ENCODE measurements around the gene GSTT2B.
"Not testable (repeated sequence)": the region's sequence is repeated elsewhere in the genome, so short reads cannot be mapped to it uniquely, and the experiment has no call there.

Gene GSTT2B, protein sequence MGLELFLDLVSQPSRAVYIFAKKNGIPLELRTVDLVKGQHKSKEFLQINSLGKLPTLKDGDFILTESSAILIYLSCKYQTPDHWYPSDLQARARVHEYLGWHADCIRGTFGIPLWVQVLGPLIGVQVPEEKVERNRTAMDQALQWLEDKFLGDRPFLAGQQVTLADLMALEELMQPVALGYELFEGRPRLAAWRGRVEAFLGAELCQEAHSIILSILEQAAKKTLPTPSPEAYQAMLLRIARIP

DNA sequence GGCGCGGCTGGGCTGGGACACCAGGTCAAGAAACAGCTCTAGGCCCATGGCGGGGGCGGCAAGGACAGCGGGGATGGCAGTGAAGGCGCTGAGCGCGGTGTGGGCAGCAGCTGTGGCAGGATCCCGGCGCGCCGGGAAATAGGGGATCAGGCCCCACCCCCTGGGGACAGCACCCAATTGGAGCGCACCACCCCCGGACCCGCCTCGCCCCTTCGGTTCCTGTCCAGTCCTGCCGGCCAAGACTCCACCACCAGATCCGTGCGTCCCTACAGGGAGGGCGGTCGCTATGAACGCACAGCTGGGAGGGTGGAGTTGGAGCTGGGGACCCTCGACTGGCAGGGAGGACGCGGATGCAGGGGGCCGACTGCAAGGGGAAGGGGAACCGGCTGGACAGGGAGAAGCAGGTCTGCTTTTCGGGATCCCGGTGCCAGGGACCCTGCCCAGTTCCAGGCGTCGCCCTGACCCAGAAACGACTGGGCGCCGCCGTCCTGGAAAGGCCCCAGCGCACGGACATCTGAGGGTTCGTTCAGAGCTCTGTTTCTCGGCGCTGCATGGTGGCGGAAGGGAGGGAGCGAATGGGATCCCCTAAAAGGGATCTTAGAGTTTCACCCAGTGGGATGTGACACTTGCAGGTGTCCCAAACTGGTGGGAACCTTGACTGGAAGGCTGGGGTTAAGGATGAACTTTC is at the start of gene GSTT2B:
Gene GSTT2B (minus strand): TSS at position 112 of the 688 bp plus-strand sequence. CDS start 64 bp downstream, at position 48.
- DNase-seq, result not testable (repeated sequence)

DNA sequence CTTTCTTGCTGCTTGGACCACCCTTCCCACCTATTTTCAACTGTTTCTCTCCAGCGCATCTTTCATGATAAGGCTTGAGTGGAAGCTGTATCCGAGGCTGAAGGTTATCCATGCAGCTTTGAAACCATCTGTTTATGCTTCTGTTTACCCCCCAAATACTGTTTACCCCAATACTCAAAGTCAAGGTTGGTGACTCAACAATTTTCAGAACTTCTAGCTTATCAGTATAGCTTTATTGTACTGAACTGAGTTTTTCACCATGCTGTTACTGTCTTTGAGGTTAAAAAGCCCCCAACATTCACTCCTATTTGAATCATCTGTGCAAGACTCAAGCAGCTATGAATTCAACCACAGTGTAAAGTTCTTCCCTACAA is 49.0 kb upstream of the GSTT2B start:
- DNase-seq, result no peak

DNA sequence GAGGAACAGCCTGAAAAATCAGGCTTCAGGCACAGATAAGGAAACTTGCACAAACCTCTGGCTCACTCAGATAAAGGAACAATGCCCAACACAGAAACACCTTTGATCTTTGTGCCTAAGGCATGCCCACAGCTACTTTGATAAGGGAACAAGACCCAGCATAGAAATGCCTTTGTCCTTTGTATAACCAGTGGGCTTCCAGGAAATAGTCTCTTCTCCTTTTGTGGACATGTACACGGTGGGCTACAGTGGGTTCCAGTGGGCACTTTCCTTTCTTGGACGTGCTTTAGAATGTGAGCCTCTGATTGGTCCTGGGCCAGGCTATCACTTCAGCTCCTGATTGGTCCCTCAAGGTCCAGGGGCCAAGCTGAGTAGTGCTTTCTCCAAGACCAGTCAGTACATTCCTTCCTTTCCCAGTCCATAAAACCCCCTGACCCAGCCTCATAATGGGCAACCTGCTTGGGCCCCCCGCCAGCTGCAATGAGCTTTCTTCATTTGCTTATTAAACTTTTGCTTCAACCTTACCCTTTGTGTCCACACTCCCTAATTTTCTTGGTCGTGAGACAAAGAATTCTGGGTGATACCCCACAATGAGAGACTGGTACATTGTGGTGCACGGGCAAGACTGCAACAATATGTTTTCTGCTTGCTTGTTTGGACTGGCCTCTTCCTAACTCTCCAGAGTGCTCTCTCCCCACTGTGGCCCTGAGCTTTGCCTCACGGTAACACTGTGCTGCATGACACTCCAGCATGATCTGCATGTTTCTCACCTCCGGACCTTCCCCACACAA is 48.4 kb upstream of the GSTT2B start:
- DNase-seq, result no peak

DNA sequence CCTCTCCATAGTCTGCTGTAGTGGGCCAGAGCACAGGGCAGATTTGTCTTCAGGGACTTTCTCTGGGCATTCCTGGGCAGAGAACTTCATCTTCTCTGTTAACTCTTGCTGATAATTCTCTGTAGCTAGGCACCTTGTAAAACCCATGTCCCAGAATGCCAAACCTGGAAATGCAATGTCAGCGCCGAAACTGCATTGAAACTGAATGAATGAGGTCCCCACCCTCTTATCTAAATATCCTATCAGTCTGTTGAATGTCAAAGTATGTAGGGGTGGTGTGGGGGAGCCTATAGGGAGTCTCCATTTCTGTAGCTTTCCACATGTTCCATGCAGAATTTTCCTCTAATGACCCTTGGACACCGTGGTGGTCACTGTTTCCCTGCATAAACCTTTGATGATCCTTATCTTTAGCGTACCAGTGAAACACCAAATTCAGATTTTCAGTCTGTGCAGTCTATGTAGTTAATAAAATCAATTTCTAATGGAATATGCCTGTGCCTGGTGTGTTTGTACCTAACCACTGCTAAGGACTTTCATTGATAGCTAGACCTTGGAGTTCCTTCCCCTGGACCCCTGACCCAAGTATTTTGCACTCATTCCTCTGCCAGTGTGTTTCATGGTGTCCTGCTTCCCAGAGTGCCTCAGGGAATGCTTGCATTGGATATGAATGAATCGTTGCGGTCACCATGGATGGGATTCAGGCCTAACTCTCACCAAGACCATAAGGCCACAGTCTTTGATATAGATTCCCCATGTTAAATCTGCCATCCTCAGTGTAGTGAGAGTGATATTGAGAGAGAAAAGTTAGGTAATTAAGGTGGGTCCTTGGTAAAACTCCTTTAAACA is 47.6 kb upstream of the GSTT2B start:
- DNase-seq, result no peak

DNA sequence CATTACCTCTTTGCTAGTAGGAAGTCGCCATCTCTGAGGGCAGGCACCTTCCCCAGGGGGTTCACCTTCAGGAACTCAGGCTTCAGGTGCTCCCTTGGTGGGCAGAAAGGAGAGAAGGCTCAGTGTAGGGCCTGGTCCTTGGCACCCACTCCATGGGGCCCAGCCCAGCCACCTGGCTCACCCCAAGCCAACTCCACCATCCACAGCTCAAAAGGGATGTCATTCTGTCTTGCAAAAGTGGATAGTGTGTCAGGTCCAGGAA is 47.0 kb upstream of the GSTT2B start:
- DNase-seq, result no peak

DNA sequence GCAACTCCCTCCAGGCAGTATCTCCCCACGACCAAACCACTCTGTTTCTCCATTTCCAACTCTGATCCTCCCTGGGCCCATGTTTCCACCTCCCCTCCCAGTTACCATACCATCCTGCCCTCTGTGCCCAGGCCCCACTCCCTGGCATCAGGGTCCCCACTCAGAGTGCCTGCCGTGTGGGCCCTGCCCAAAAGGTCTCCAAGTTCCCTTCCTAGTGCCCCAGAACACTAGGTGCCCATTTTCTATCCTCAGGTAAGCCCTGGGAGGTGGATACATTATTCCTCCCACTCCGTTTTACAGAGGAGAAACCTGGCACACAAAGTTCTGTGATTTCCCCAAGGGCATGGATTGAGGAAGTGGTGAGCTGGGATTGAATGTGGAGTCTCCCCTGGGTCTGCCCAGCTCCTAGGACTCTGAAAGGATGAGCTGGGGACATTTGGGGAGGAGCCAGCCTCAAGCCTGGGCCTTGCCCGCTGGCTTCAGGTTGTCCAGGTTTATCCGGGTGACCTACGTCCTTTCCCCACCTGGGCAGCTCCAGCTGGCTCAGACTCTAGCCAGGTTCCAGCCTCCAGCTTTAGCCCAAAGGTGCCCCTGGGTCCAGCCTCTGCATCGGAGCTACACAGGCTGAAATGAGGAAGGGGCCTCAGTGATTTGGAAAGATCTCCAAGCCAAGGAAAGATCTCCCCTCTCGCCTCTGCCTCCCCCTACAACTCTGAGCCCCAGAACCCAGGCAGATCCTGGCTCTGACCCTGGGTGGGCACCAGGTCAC is 46.4 kb upstream of the GSTT2B start:
- DNase-seq, result no peak

DNA sequence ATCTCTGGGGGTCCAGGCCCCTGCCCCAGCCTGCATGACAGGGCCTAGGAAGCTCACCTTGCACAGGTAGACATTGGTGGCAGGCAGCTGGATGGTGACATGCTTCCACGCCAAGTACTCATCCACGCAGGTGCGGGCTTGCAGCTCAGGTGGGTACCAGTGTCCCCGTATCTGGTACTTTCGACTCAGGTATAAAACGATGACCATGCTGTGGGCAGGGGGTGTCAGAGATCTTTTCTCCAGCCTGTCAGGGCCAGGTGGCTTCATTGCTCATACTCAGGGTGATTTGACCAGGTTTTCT is 45.9 kb upstream of the GSTT2B start:
- DNase-seq, result no peak

DNA sequence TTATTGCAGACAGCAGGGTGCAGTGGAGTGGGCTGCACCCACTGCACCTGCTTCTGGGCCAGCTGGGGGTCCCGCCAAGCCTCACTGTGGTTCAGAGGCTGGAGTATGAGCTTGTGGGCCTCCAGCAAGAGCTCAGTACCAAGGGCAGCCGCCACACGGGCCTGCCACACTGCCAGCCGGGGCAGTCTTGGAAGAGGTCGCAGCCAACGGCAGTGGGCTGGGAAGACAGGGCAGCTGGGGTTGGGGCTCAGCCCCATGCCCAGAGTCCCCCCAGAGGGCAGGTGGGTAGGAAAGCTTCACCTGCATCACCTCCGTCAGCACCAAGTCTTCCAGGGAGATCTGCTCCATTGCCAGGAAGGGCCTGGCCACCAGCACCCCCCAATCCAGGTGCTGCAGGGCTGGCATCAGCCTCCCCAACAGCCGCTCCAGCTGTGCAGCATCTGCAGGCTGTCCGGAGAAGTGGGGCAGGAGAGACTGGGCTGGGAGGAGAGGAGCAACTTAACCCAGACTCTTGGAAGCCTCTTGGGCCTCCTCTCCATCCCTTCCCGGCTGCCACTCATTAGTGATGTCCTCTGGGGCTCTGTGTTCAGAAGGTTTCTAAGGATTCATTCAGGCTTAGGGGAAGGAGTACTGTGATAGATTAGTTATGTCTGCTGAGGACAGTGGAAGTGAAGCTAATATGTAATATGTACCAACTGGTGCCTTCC is 45.4 kb upstream of the GSTT2B start:
- DNase-seq, result no peak

DNA sequence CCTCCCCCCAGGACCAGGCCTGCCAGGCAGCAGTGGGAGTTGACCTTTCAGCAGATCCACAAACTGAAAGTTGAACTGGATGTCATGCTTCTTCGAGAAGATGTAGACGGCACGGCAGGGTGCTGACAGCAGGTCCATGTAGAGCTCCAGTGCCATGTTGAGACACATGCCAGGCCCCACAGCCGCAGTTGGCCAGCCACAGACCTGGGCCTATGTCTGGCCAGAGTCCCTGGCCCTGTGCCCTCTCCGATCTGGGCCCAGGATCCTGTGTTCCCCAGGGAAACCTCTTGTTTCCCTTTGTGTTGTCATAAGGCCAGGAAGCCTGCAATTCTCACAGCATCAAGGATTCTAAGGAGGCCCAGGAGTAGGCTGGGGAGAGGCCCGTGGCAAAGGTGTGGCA is 44.2 kb upstream of the GSTT2B start, which contains the start of gene GSTT4:
Gene GSTT4 (minus strand): TSS at position 253 of the 400 bp plus-strand sequence. CDS start 97 bp downstream, at position 156.
- DNase-seq, result no peak

DNA sequence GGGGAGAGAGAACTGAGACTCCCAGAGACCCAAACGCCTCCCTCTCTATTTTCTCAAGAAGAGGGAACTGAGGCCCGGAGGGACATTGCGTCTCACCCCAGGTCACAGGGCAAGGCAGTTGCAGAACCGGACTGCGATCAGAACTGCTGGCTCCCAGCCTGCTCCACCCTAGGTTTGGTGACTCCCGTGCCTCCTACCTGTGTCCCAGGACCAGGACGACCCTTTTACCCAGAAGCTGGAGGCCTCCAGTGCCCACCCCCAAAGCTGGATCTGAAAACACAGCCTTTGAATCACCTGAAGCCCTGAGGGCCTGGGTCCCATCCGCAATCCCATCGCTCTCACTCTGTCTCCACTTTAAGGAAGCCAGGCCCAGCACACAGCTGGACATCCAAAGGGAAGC is 42.9 kb upstream of the GSTT2B start:
- peak; percentile 16 for DNase-seq

DNA sequence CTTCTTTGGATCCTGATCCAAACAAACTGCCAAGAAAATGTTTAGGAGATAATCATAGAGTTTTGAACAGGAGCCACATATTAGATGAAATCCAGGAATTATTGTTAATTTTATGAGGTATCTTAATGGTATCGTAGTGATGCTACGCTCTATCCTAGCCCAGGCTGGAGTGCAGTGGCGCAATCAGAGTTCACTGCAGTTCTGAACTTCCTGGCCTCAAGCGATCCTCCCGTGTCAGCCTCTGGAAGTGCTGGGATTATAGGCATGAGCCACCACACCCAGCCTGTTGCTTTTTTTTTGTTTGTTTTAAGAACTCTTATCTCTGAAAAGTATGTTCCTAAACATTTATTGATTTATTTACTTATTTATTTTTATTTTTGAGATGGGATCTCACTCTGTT is 41.9 kb upstream of the GSTT2B start:
- no peak for DNase-seq

DNA sequence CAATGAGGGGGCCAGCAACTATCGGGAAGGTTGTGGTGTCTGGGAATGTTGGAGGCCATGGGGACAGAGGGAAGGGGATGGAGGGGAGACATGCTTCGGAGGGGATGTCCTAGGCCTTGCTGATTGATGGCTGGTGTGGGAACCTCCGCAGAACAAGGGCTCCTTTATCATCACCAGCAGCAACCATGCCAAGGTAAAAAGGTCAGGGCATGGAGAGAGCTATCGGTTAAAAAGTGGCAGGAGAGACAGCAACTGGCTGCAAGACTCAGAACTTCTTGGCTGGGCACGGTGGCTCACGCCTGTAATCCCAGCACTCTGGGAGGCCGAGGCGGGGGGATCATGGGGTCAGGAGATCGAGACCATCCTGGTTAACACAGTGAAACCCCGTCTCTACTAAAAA is 41.3 kb upstream of the GSTT2B start:
- DNase-seq, result no peak

DNA sequence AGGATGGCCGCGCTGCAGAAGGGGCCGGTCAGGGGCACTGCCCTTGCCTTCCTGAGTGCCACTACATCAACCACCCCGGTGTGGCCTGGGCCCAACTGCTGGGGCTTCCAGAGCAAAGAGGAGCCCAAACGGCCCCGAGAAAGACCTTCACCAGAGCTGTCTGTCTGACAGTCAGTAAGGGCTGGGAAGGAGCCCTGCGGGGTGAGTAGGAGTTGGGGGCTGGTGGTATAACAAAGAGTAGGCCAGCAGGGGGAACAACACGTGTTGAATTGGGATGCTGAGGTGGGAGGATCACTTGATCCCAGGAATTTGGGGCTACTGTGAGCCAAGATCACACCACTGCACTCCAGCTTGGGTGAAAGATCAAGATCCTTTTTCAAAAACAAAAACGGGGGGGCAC is 40.3 kb upstream of the GSTT2B start:
- no peak for DNase-seq

DNA sequence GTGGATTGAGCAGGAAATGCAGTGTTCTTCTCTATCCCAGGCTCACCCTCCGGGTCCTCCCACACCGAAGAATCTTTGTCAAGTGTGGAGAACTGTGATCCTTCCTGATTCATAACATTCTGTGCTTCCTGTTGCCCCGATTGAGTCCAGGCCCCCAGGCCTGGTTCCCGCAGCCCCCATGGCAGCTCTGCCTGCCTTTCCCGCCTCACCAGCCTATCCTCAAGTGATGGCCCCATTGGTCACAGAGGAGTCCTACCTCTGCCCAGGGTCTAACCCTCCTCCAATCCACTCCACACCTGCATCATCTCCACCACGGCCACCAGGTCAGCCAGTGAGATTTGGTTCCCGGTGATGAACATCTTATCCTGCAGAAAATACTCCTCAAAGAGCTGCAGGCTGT is 38.8 kb upstream of the GSTT2B start:
- not testable (repeated sequence) for DNase-seq

DNA sequence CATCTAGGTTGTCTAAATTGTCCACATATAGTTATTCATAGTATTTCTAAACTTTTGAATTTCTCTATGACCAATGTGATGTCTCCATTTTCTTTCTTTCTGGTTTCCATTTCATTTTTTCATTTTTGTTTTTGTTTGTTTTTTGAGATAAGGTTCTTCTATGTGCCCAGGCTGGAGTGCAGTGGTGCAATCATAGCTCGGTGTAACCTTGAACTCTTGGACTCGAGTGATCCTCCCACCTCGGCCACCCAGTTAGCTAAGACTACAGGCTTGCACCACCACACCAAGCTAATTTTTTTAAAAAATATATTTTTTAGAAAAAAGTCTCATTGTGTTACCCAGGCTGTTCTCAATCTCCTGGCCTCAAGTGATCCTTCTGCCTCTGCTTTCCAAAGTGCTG is 36.1 kb upstream of the GSTT2B start:
- DNase-seq, result no peak

DNA sequence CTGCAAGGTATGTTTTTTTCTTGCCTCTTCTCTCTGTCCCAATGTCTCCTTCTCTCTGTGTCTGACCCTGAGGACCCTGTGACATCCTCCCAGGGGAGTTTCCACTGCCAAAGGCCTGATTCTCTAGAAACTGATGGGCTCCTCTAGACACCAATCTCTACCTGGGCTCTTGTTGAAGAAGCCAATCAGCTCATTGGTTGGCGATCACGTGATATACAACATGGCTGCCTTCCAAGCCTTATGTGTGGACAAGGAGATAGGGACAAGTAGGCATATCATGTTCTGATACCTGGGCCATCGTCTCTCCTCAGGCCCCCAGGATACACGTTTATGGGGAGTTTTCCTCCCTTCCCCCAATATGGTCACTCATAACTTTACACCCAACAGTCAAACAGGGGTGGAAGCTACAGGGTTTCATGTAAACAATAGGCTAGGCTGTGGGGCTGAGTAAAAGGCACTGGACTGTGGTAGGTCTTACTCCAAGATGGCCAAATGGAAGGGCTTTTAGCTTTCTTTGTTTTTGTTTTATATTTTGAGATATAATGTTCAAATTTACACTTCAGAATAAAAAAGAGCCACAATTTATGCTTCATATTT is 32.7 kb upstream of the GSTT2B start:
- DNase-seq, result not testable (repeated sequence)

DNA sequence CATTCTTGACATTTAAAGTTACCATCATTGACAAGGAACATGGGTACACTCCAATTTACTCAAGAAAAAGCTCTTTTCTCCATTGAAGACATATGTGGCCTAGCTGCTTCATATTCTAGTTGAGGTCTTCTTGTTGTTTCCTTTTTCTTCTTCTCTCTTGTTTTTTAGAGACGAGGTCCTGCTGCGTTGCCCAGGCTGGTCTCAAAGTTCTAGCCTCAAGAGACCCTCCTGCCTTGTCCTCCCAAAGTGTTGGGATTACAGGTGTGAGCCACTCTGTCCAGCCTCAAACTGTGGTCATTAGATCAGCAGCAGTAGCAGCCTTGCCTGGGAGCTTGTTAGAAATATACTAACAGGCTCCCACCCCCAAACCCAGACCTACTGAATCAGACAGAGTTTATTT is 32.1 kb upstream of the GSTT2B start:
- not testable (repeated sequence) for DNase-seq

DNA sequence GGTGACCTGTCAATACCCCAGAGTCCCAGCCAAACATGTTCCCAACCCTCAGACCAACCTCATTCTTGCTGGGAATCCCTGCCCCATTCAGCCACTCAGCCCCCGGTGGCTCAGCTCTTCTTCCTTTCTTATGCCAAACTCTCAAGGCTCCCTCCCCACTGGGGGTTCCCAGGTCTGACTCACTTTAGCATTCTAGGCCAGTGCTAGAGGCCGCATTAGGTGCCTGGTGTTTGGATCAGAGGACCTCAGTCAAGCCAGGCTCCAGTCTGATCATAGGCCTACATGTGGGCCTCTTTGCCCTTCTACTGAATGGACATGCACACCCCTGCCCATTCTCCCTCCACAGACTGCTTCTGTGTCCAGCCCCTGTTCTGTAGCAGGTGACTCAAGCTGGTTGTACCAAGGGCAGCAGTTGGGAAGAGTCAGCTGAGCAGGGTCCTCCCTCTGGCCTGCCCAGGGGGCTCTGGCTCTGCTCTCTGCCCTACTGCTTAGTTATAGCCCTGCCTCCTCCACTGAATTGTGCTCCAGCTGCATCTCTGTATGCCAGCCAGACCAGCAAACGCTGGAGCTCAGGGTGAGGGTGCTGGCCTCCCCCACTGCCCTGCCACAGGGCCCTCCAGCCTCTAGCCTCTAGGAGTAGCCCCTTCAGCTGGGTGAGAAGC is 28.7 kb upstream of the GSTT2B start:
- DNase-seq, result not testable (repeated sequence)

DNA sequence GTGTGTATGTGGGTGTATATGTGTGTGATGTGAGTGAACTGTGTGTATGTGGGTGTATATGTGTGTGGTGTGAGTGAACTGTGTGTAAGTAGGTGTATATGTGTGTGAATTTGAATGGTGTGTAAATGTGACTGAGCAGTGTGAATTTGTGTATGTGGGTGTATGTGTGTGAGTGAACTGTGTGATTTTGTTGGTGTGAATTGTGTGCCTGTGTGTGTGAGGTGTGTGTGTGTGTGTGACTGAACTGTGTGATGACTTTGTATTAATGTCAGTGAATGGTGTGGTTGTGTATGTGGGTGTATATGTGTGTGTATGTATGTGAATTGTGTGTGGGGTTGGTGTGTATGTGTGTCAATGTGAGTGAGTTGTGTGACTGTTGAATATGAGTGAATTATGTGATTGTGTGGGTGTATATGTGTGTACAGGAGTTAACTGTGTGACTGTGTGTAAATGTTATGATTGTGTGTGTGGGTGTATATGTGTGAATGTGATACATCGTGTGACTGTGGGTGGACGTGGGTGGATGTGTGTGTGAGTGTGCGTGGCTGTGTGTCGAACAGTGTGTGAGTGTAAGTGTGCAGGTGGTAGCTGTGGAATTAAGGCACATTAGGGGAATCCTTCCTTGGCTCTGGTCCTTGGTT is 25.7 kb upstream of the GSTT2B start:
- not testable (repeated sequence) for DNase-seq

DNA sequence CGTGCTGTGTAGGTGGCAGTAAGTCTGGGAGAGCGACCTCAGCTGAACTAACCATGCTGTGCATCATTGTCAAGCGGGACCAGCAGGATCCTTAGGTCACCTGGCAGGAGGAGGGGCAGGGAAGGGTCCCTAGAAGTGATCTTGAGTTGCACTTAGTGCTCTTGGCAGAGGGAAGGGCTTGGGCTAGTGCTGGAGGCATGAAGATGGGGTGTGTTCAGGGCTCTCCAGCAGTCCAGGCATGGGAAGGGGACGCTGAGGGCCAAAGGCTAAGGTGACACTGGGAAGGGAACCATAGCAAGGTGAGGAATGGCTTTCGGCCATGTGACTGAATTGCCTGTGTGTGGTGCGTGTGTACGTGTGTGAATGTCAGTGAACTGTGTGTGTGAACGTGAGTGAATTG is 25.1 kb upstream of the GSTT2B start:
- DNase-seq, result not testable (repeated sequence)
